ENCODE measurements around the gene MYO5B.

- TF ChIP-seq SMC3 (IDR thresholded peaks at IDR 0.05; ENCODE audit: low read depth, low read length) = no peak
- TF ChIP-seq RXRA (IDR thresholded peaks at IDR 0.05; ENCODE audit: borderline replicate concordance, low read depth) = no peak
- TF ChIP-seq REST (IDR thresholded peaks at IDR 0.05; ENCODE audit: low read depth, low read length) = no peak
- no peak for TF ChIP-seq CTCF (IDR thresholded peaks at IDR 0.05)
- TF ChIP-seq USF2 (IDR thresholded peaks at IDR 0.05; ENCODE audit: borderline replicate concordance, low read depth, low read length) = no peak
- no peak for TF ChIP-seq FOXJ3 (CRISPR knock-in tag; IDR thresholded peaks at IDR 0.05)
- no peak for TF ChIP-seq TCF12 (IDR thresholded peaks at IDR 0.05)
- TF ChIP-seq EP300 (IDR thresholded peaks at IDR 0.05; ENCODE audit: borderline replicate concordance in 1 of 2, low read depth in 1 of 2, low read length in 1 of 2) = no peak
- no peak for TF ChIP-seq POLR2AphosphoS5 (IDR thresholded peaks at IDR 0.05; ENCODE audit: low read depth, low read length)
- TF ChIP-seq NRF1 (IDR thresholded peaks at IDR 0.05; ENCODE audit: low read depth, low read length) = no peak
- TF ChIP-seq TAF1 (IDR thresholded peaks at IDR 0.05; ENCODE audit: borderline replicate concordance, low read depth, low read length) = no peak
- no peak for TF ChIP-seq FOXM1 (IDR thresholded peaks at IDR 0.05; ENCODE audit: low read depth)
- TF ChIP-seq RAD21 (IDR thresholded peaks at IDR 0.05; ENCODE audit: low read length) = no peak
These were observed 37.5 kb upstream of the MYO5B start for GRCh38 chr18:50232419-50232818.

Data from SK-N-SH (cell line).